B cell (primary cell): ENCODE measurements around the gene REPS2. TPM values are rescaled to one million over a fixed set of nuclear protein-coding genes. Genes with fewer than 3 reads are reported as not detected.

Experiments used
- ATAC-seq: fragments of 200-7000 bp; cut with Tn5 transposase; one replicate; pipeline ENCODE4 v1.10.0; 2021; ENCODE audit warnings: low read depth, mild to moderate bottlenecking, moderate number of reproducible peaks, moderate library complexity
- CTCF ChIA-PET: fragments of 350-600 bp; sonication (Branson Sonifier 250); formaldehyde crosslinking; loops from one replicate; lab custom pipeline; 2021; ENCODE audit warnings: antibody characterized with exemption, inconsistent platforms; lab: Charles Lee
- POLR2A ChIA-PET: fragments of 350-600 bp; sonication (Branson Sonifier 250); formaldehyde crosslinking; loops from one replicate; lab custom pipeline; 2021; ENCODE audit warnings: antibody characterized with exemption; lab: Charles Lee
- DNase-seq: peaks from one replicate; pipeline ENCODE4 v3.0.0; 2013
- H2AFZ ChIP-seq: 2 replicates; pipeline ENCODE4 v1.6.1; 2012; ENCODE audit warnings: mild to moderate bottlenecking, low read depth, low read length; ENCODE audit not compliant: insufficient read depth, poor library complexity, severe bottlenecking
- H3K27ac ChIP-seq, 2 donors: 1 replicate in 1 of 2; 2 replicates in 1 of 2; pipeline ENCODE4 v1.5.1; 2012 to 2013; ENCODE audit warnings: low read length in 2 of 2, mild to moderate bottlenecking in 2 of 2, moderate library complexity in 1 of 2
- H3K27me3 ChIP-seq, 4 experiments: fragments of 200-600 bp in 1 of 4; sonication (generic) in 1 of 4; replicated peaks in 1 of 4; 1 replicate in 2 of 4; 2 replicates in 2 of 4; pipeline versions ENCODE4 v1.6.1 to v1.7.0; 2013 to 2016; ENCODE audit warnings: low read length in 3 of 4, mild to moderate bottlenecking in 2 of 4, mixed read lengths in 1 of 4, moderate library complexity in 1 of 4; ENCODE audit not compliant: insufficient read depth in 4 of 4, control insufficient read depth in 3 of 4; ENCODE audit errors: control extremely low read depth in 1 of 4
- H3K36me3 ChIP-seq, 2 experiments: replicated peaks in 1 of 2; 1 replicate in 1 of 2; 2 replicates in 1 of 2; pipeline versions ENCODE4 v1.6.1 to v1.7.1; 2013; ENCODE audit warnings: low read length in 1 of 2; ENCODE audit not compliant: insufficient read depth in 2 of 2, control insufficient read depth in 1 of 2; ENCODE audit errors: control extremely low read depth in 1 of 2, extremely low read depth in 1 of 2
- H3K4me1 ChIP-seq, 2 donors: fragments of 200-600 bp in 1 of 2; sonication (generic) in 1 of 2; 1 replicate in 1 of 2; 2 replicates in 1 of 2; pipeline versions ENCODE4 v1.5.1 to v1.6.1; 2013 to 2017; ENCODE audit warnings: low read length in 2 of 2; ENCODE audit not compliant: control insufficient read depth in 2 of 2, insufficient read depth in 2 of 2
- H3K4me2 ChIP-seq: replicated peaks from 2 replicates; pipeline ENCODE3; 2012; ENCODE audit warnings: mild to moderate bottlenecking, low read depth, low read length; ENCODE audit not compliant: poor library complexity, severe bottlenecking
- H3K4me3 ChIP-seq, 5 experiments: fragments of 200-600 bp in 1 of 5; sonication (generic) in 1 of 5; 1 replicate in 3 of 5; 2 replicates in 2 of 5; pipeline versions ENCODE4 v1.5.1 to v1.7.0; 2011 to 2016; ENCODE audit warnings: low read length in 4 of 5, mild to moderate bottlenecking in 4 of 5, low read depth in 2 of 5, control low read depth in 1 of 5, moderate library complexity in 1 of 5; ENCODE audit not compliant: insufficient read depth in 1 of 5; ENCODE audit errors: control extremely low read depth in 1 of 5, extremely low read depth in 1 of 5
- H3K79me2 ChIP-seq: fragments of 200-600 bp; sonication (generic); one replicate; pipeline ENCODE4 v1.6.0; 2016; ENCODE audit warnings: low read length; ENCODE audit not compliant: control insufficient read depth, insufficient read depth
- H3K9ac ChIP-seq: fragments of 200-600 bp; sonication (generic); 2 replicates; pipeline ENCODE4 v1.6.1; 2017; ENCODE audit warnings: mild to moderate bottlenecking, low read length, moderate library complexity
- H3K9me3 ChIP-seq, 3 donors: one replicate each; pipeline versions ENCODE4 v1.6.1 to v1.7.1; 2013; ENCODE audit warnings: low read length in 2 of 3; ENCODE audit not compliant: control insufficient read depth in 2 of 3, insufficient read depth in 1 of 3; ENCODE audit errors: control extremely low read depth in 1 of 3
- H4K20me1 ChIP-seq: 2 replicates; pipeline ENCODE4 v1.6.0; 2012; ENCODE audit warnings: mild to moderate bottlenecking, low read length; ENCODE audit not compliant: insufficient read depth, control insufficient read depth, poor library complexity, severe bottlenecking
- H3K27ac Mint-ChIP-seq: one replicate; pipeline ENCODE4 v1.8.0; 2021; ENCODE audit warnings: mixed read lengths
- H3K27me3 Mint-ChIP-seq: one replicate; pipeline ENCODE4 v1.8.0; 2021; ENCODE audit warnings: mixed read lengths
- H3K4me1 Mint-ChIP-seq: one replicate; pipeline ENCODE4 v1.8.0; 2021; ENCODE audit warnings: mixed read lengths
- H3K4me3 Mint-ChIP-seq: one replicate; pipeline ENCODE4 v1.8.0; 2021; ENCODE audit warnings: mixed read lengths
- H3K9me3 Mint-ChIP-seq: one replicate; pipeline ENCODE4 v1.8.0; 2022; ENCODE audit warnings: mixed read lengths; ENCODE audit not compliant: insufficient read depth
- CTCF ChIP-seq: fragments of 200-600 bp; IDR thresholded peaks from one replicate; pipeline ENCODE4 v1.8.0; 2022; ENCODE audit warnings: antibody characterized with exemption, mild to moderate bottlenecking
- EZH2 ChIP-seq: IDR thresholded peaks from 2 replicates; pipeline ENCODE4 v1.6.1; 2012; ENCODE audit warnings: borderline replicate concordance, low read depth, mild to moderate bottlenecking, moderate library complexity, low read length; ENCODE audit not compliant: insufficient read depth, poor library complexity, severe bottlenecking
- WGBS: methylation state at CpG from one replicate; pipeline ENCODE4 v1.1.5; 2013; ENCODE audit warnings: missing lambda C conversion rate; ENCODE audit not compliant: insufficient coverage; 5-methylcytosine and 5-hydroxymethylcytosine counted together
- intact Hi-C: fragments of 100-400 bp; cut with micrococcal nuclease; formaldehyde crosslinking; loops from one replicate; pipeline ENCODE4 v1.10.0; 2022
- polyA minus RNA-seq: library from RNA; depleted of rRNA, polyadenylated mRNA; stranded (reverse); fragments of >200 nt; gene quantifications from 2 replicates; pipeline ENCODE4 v1.2.3, GENCODE V29; 2012
- polyA plus RNA-seq: library from polyadenylated mRNA; depleted of rRNA; stranded (reverse); fragments of >200 nt; gene quantifications from 2 replicates; pipeline ENCODE4 v1.2.3, GENCODE V29; 2012
- total RNA-seq, 2 donors: library from RNA; stranded (reverse); fragments of 120-200 nt in 1 of 2; gene quantifications; 1 replicate in 1 of 2; 2 replicates in 1 of 2; pipeline versions ENCODE4 v1.2.3 to v1.2.4, GENCODE V29; 2013 to 2022

The REPS2 gene
- total RNA-seq (4.9 and 9.4 TPM in 2 replicates), polyA plus RNA-seq (1.1 and 1.3 TPM in 2 replicates), polyA minus RNA-seq (2.6 and 3.5 TPM in 2 replicates)
- total RNA-seq (2013) = 4.7 TPM

GRCh38 chrX:16946361-16946964 lies at the start of gene REPS2:
Gene REPS2, plus strand, starts transcription at chrX:16946658. Its CDS starts 204 bp downstream, at chrX:16946862.
- H3K27me3 ChIP-seq = no peaks in the 10 kb centered on the region
- ATAC-seq (peak; percentile 94), DNase-seq (peak; percentile 88)
- Mint-ChIP-seq H3K27ac (peak within 1 kb of the TSS; percentile 50), H3K27me3 (no peaks in the 10 kb centered on the region), H3K9me3 (no peaks in the 10 kb centered on the region), H3K4me3 (peak within 1 kb of the TSS; percentile 87), H3K4me1 (peaks cover 9% of the 10 kb centered on the region)
- peak within 1 kb of the TSS; percentile 72 for H2AFZ ChIP-seq
- H3K79me2 ChIP-seq = no peaks in the 10 kb centered on the region
- H3K4me2 ChIP-seq = peak within 1 kb of the TSS; percentile 82
- no peaks in the 10 kb centered on the region for H3K36me3 ChIP-seq
- TF ChIP-seq CTCF (no peak), EZH2 (no peak)
- H3K9ac ChIP-seq = peak within 1 kb of the TSS; percentile 68
- peak within 1 kb of the TSS in 4 of 5 experiments; percentile 51 to 64 (median 62) for H3K4me3 ChIP-seq
- ChIA-PET CTCF (interaction anchor here (0.7 to 1.8 kb wide), 2 partner anchors 99 to 120 kb away, joined by 3 to 8 read pairs; no protein-coding TSS in a partner anchor), POLR2A (no interaction called here)
- no peaks in the 10 kb centered on the region for H3K9me3 ChIP-seq
- under 1% methylated on average over 50 of the region's 71 CpGs for WGBS
- intact Hi-C loops = loop anchor here (1.0 to 2.0 kb wide), 4 partner anchors 64 to 228 kb away; partner anchors contain the start of genes RBBP7, SYAP1 and TXLNG
- no peaks in the 10 kb centered on the region for H4K20me1 ChIP-seq
- H3K4me1 ChIP-seq = peaks cover 8 to 17% of the 10 kb centered on the region in 2 donors
- peak within 1 kb of the TSS in 1 of 2 donors; percentile 23 for H3K27ac ChIP-seq

GRCh38 chrX:16897445-16897844 lies 49.0 kb upstream of the REPS2 start:
- Mint-ChIP-seq H3K9me3 (no peaks in the 10 kb centered on the region), H3K4me3 (no peak overlapping the region), H3K4me1 (peaks cover 9% of the 10 kb centered on the region), H3K27ac (no peak overlapping the region), H3K27me3 (no peaks in the 10 kb centered on the region)
- ATAC-seq (no peak), DNase-seq (no peak)
- TF ChIP-seq CTCF = no peak
- no peak for TF ChIP-seq EZH2
- no peaks in the 10 kb centered on the region for H3K36me3 ChIP-seq
- H3K4me2 ChIP-seq = no peak overlapping the region
- no peaks in the 10 kb centered on the region for H3K79me2 ChIP-seq
- H4K20me1 ChIP-seq = no peaks in the 10 kb centered on the region
- no peak overlapping the region for H3K9ac ChIP-seq
- WGBS = no CpG with 5 or more reads among the region's 2 CpGs
- no peak overlapping the region for H2AFZ ChIP-seq
- H3K27ac ChIP-seq = no peak overlapping the region
- no peaks in the 10 kb centered on the region for H3K9me3 ChIP-seq
- intact Hi-C loops = no loop called here
- H3K4me3 ChIP-seq = no peak overlapping the region
- peaks cover 0 to 5% of the 10 kb centered on the region in 2 donors for H3K4me1 ChIP-seq
- CTCF ChIA-PET = interaction anchor here (1.0 to 1.5 kb wide), 2 partner anchors 9 to 59 kb away, joined by 3 to 4 read pairs; no protein-coding TSS in a partner anchor
- H3K27me3 ChIP-seq = no peaks in the 10 kb centered on the region
- POLR2A ChIA-PET = no interaction called here
